T-helper 2 cell treated with Interferon-gamma antibody and Interleukin-4, amounts not matched to agents 5 μg/mL and 100 μg/mL, for 36 hours (primary cell): ENCODE measurements around the gene RAB7A.

ENCODE experiments used
- DNase-seq: peaks from one replicate; pipeline ENCODE4 v3.0.0; 2021; ENCODE audit warnings: low spot score
- H3K27ac Mint-ChIP-seq: one replicate; pipeline ENCODE4 v1.8.0; 2021; ENCODE audit warnings: mild to moderate bottlenecking, mixed read lengths
- H3K27me3 Mint-ChIP-seq: one replicate; pipeline ENCODE4 v1.8.0; 2021; ENCODE audit warnings: low read depth, mixed read lengths
- H3K36me3 Mint-ChIP-seq: one replicate; pipeline ENCODE4 v1.8.0; 2021; ENCODE audit warnings: low read depth, mixed read lengths
- H3K4me1 Mint-ChIP-seq: one replicate; pipeline ENCODE4 v1.8.0; 2021; ENCODE audit warnings: low read depth, mixed read lengths
- H3K4me3 Mint-ChIP-seq: one replicate; pipeline ENCODE4 v1.8.0; 2022; ENCODE audit warnings: mild to moderate bottlenecking, moderate library complexity, mixed read lengths
- H3K9me3 Mint-ChIP-seq: one replicate; pipeline ENCODE4 v1.8.0; 2021; ENCODE audit warnings: mixed read lengths

Gene RAB7A

GRCh38 chr3:128841926-128842920, 116.2 kb downstream of the RAB7A start:
- H3K27ac Mint-ChIP-seq, result peak overlapping the region; percentile 26
- no peaks in the 10 kb centered on the region for H3K9me3 Mint-ChIP-seq
- H3K4me1 Mint-ChIP-seq, result peaks cover 11% of the 10 kb centered on the region
- no peaks in the 10 kb centered on the region for H3K36me3 Mint-ChIP-seq
- H3K4me3 Mint-ChIP-seq, result no peak overlapping the region
- no peak for DNase-seq
- no peaks in the 10 kb centered on the region for H3K27me3 Mint-ChIP-seq

GRCh38 chr3:128844502-128844901, 118.5 kb downstream of the RAB7A start:
- no peaks in the 10 kb centered on the region for H3K9me3 Mint-ChIP-seq
- H3K27me3 Mint-ChIP-seq, result no peaks in the 10 kb centered on the region
- no peaks in the 10 kb centered on the region for H3K36me3 Mint-ChIP-seq
- H3K4me1 Mint-ChIP-seq, result peaks cover 11% of the 10 kb centered on the region
- H3K4me3 Mint-ChIP-seq, result no peak overlapping the region
- peak overlapping the region; percentile 47 for H3K27ac Mint-ChIP-seq
- DNase-seq, result no peak

- no peak for DNase-seq
- H3K36me3 Mint-ChIP-seq, result no peaks in the 10 kb centered on the region
- peaks cover 11% of the 10 kb centered on the region for H3K4me1 Mint-ChIP-seq
- peak overlapping the region; percentile 84 for H3K27ac Mint-ChIP-seq
- H3K27me3 Mint-ChIP-seq, result no peaks in the 10 kb centered on the region
- H3K4me3 Mint-ChIP-seq, result peak overlapping the region; percentile 65
- H3K9me3 Mint-ChIP-seq, result no peaks in the 10 kb centered on the region
These were observed 119.3 kb downstream of the RAB7A start for GRCh38 chr3:128845119-128845777.

GRCh38 chr3:128845778-128846485, 119.9 kb downstream of the RAB7A start:
- H3K4me3 Mint-ChIP-seq, result peak overlapping the region; percentile 65
- peaks cover 11% of the 10 kb centered on the region for H3K4me1 Mint-ChIP-seq
- H3K9me3 Mint-ChIP-seq, result no peaks in the 10 kb centered on the region
- H3K27me3 Mint-ChIP-seq, result no peaks in the 10 kb centered on the region
- peak; percentile 86 for DNase-seq
- H3K27ac Mint-ChIP-seq, result peak overlapping the region; percentile 95
- H3K36me3 Mint-ChIP-seq, result no peaks in the 10 kb centered on the region

- Mint-ChIP-seq H3K4me3 (peak overlapping the region; percentile 65), H3K36me3 (no peaks in the 10 kb centered on the region), H3K27me3 (no peaks in the 10 kb centered on the region), H3K4me1 (peaks cover 11% of the 10 kb centered on the region), H3K27ac (peak overlapping the region; percentile 95), H3K9me3 (no peaks in the 10 kb centered on the region)
- no peak for DNase-seq
These were observed 120.5 kb downstream of the RAB7A start for GRCh38 chr3:128846486-128846891.

- Mint-ChIP-seq H3K4me1 (peaks cover 11% of the 10 kb centered on the region), H3K27ac (no peak overlapping the region), H3K4me3 (no peak overlapping the region), H3K9me3 (no peaks in the 10 kb centered on the region), H3K27me3 (no peaks in the 10 kb centered on the region), H3K36me3 (no peaks in the 10 kb centered on the region)
- DNase-seq, result no peak
These were observed 121.8 kb downstream of the RAB7A start for GRCh38 chr3:128847666-128848370.

- H3K36me3 Mint-ChIP-seq, result no peaks in the 10 kb centered on the region
- no peak overlapping the region for H3K27ac Mint-ChIP-seq
- no peaks in the 10 kb centered on the region for H3K27me3 Mint-ChIP-seq
- no peak for DNase-seq
- no peak overlapping the region for H3K4me3 Mint-ChIP-seq
- H3K9me3 Mint-ChIP-seq, result peaks cover 2% of the 10 kb centered on the region
- peaks cover 11% of the 10 kb centered on the region for H3K4me1 Mint-ChIP-seq
These were observed 123.0 kb downstream of the RAB7A start for GRCh38 chr3:128848936-128849335.

- H3K27ac Mint-ChIP-seq, result no peak overlapping the region
- no peak for DNase-seq
These were observed 124.0 kb downstream of the RAB7A start for GRCh38 chr3:128849911-128850455.

GRCh38 chr3:128850544-128850943, 124.6 kb downstream of the RAB7A start:
- no peak overlapping the region for H3K27ac Mint-ChIP-seq
- no peak overlapping the region for H3K4me3 Mint-ChIP-seq
- DNase-seq, result no peak
- peaks cover 18% of the 10 kb centered on the region for H3K9me3 Mint-ChIP-seq
- peaks cover 5% of the 10 kb centered on the region for H3K4me1 Mint-ChIP-seq
- peaks cover 5% of the 10 kb centered on the region for H3K36me3 Mint-ChIP-seq
- H3K27me3 Mint-ChIP-seq, result no peaks in the 10 kb centered on the region

More at GRCh38 chr3:128849911-128850455, 124.0 kb downstream of the RAB7A start:
- Mint-ChIP-seq H3K27me3 (no peaks in the 10 kb centered on the region), H3K9me3 (peaks cover 12% of the 10 kb centered on the region), H3K36me3 (peaks cover 5% of the 10 kb centered on the region), H3K4me3 (no peak overlapping the region), H3K4me1 (peaks cover 9% of the 10 kb centered on the region)

- Mint-ChIP-seq H3K4me1 (no peaks in the 10 kb centered on the region), H3K36me3 (peaks cover 5% of the 10 kb centered on the region), H3K4me3 (no peak overlapping the region), H3K27me3 (no peaks in the 10 kb centered on the region), H3K27ac (no peak overlapping the region), H3K9me3 (peaks cover 20% of the 10 kb centered on the region)
- DNase-seq, result no peak
These were observed 125.6 kb downstream of the RAB7A start for GRCh38 chr3:128851601-128852000.

GRCh38 chr3:128853826-128854225, 127.8 kb downstream of the RAB7A start:
- Mint-ChIP-seq H3K4me3 (no peak overlapping the region), H3K36me3 (peaks cover 7% of the 10 kb centered on the region), H3K4me1 (no peaks in the 10 kb centered on the region), H3K27ac (no peak overlapping the region), H3K27me3 (no peaks in the 10 kb centered on the region), H3K9me3 (peaks cover 38% of the 10 kb centered on the region)
- no peak for DNase-seq

GRCh38 chr3:128854475-128854874, 128.5 kb downstream of the RAB7A start:
- H3K9me3 Mint-ChIP-seq, result peaks cover 45% of the 10 kb centered on the region

GRCh38 chr3:128855569-128855968, 129.6 kb downstream of the RAB7A start:
- Mint-ChIP-seq H3K9me3 (peaks cover 56% of the 10 kb centered on the region), H3K4me3 (no peak overlapping the region), H3K4me1 (no peaks in the 10 kb centered on the region), H3K27ac (no peak overlapping the region), H3K27me3 (no peaks in the 10 kb centered on the region), H3K36me3 (peaks cover 13% of the 10 kb centered on the region)
- DNase-seq, result no peak

More at GRCh38 chr3:128854475-128854874, 128.5 kb downstream of the RAB7A start:
- Mint-ChIP-seq H3K27ac (no peak overlapping the region), H3K27me3 (no peaks in the 10 kb centered on the region), H3K4me3 (no peak overlapping the region), H3K4me1 (no peaks in the 10 kb centered on the region), H3K36me3 (peaks cover 7% of the 10 kb centered on the region)
- no peak for DNase-seq
